ENCODE measurements around the gene AIFM3. TPM values are rescaled to one million over a fixed set of nuclear protein-coding genes. Genes with fewer than 3 reads are reported as not detected.

Gene AIFM3
- total RNA-seq, 8 experiments from 2014 or later: 0.21 to 1.9 (median 0.72) TPM

GRCh38 chr22:21015466-21016006 is 48.5 kb downstream of the AIFM3 start:
- Histone ChIP-seq H3K4me3 (peak overlapping the region in 2 of 5 donors; percentile 42 to 51), H3K27ac (peak overlapping the region; percentile 81 to 91), H3K4me1 (replicated peaks in 1 of 2) (peaks cover 33 to 42% of the 10 kb centered on the region in 2 donors)
- WGBS, 10 experiments: no CpG with 5 or more reads among the region's 10 CpGs
- in situ Hi-C loops (cut with MboI; ENCODE audit: low pct_unique_long_range_greater_than_20kb in 2 of 9, low sequenced_read_pairs in 9 of 9, unreplicated experiment in 9 of 9): loop anchor here in 2 of 9 experiments (25.0 kb wide), 2 partner anchors 97 to 103 kb away; partner anchors contain the start of gene CRKL (in 1 of the 2)
- ATAC-seq (replicated peaks in 6 of 8): no peak

GRCh38 chr22:21016644-21017420 is 49.8 kb downstream of the AIFM3 start:
- 80 to 100% (median 99%) methylated on average over 1 to 8 of the region's 13 CpGs; no CpG with 5 or more reads in 2 of the 10 experiments for WGBS, 10 experiments
- Histone ChIP-seq H3K4me1 (replicated peaks in 1 of 2) (peaks cover 33 to 40% of the 10 kb centered on the region in 2 donors), H3K27ac (peak overlapping the region; percentile 81 to 91), H3K4me3 (no peak overlapping the region)
- in situ Hi-C loops (cut with MboI; ENCODE audit: low pct_unique_long_range_greater_than_20kb in 2 of 9, low sequenced_read_pairs in 9 of 9, unreplicated experiment in 9 of 9): loop anchor here in 2 of 9 experiments (25.0 kb wide), 2 partner anchors 95 to 105 kb away; partner anchors contain the start of gene CRKL (in 1 of the 2)
- no peak for ATAC-seq (replicated peaks in 6 of 8)

- in situ Hi-C loops (cut with MboI; ENCODE audit: low pct_unique_long_range_greater_than_20kb in 2 of 9, low sequenced_read_pairs in 9 of 9, unreplicated experiment in 9 of 9): loop anchor here in 2 of 9 experiments (25.0 kb wide), 2 partner anchors 94 to 106 kb away; partner anchors contain the start of gene CRKL (in 1 of the 2)
- H3K4me1 ChIP-seq (replicated peaks in 1 of 2): peaks cover 27 to 34% of the 10 kb centered on the region in 2 donors
- H3K4me3 ChIP-seq: no peak overlapping the region
- no peak for ATAC-seq (replicated peaks in 6 of 8)
- H3K27ac ChIP-seq: no peak overlapping the region
- WGBS, 10 experiments: 80 to 100% (median 100%) methylated on average over 1 to 3 of the region's 4 CpGs; no CpG with 5 or more reads in 5 of the 10 experiments
Observed at GRCh38 chr22:21018314-21018713, 51.3 kb downstream of the AIFM3 start.

DNA sequence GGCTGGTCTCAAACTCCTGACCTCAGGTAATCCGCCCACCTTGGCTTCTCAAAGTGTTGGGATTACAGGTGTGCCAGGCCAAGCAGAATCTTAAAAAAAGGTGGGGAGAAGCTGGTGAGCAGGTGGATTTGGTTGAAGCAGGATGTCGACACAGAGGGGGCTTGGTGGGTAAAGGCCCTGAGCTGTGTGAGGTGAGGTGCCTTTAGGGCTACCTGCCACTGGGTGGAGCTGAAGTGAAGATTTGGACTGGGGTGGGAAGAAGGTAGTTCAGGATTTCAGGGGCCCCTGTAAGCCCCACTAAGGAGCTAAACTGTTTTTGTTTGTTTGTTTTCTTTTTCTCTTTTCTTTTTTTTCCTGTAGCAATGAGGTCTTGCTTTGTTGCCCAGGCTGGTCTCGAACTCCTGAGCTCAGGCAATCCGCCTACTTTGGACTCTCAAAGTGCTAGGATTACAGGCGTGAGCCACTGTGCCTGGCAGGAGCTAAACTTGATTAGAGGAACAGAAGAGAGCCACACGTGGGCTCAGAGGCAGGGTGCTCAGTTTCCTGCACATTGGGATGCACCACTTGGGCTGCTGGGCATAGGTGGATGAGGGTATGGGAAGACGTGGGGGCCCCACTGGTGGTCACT is 53.9 kb downstream of the AIFM3 start:
- Histone ChIP-seq H3K27ac (peak overlapping the region in 1 of 2 donors; percentile 59), H3K4me3 (no peak overlapping the region), H3K4me1 (replicated peaks in 1 of 2) (peaks cover 10 to 15% of the 10 kb centered on the region in 2 donors)
- peak in 5 of 8 experiments; percentile 23 to 70 (median 38) for ATAC-seq (replicated peaks in 6 of 8)
- 29 to 81% (median 65%) methylated on average over 1 to 6 of the region's 7 CpGs; no CpG with 5 or more reads in 2 of the 10 experiments for WGBS, 10 experiments
- in situ Hi-C loops (cut with MboI; ENCODE audit: low pct_unique_long_range_greater_than_20kb in 2 of 9, low sequenced_read_pairs in 9 of 9, unreplicated experiment in 9 of 9): loop anchor here in 3 of 9 experiments (10.0 to 25.0 kb wide), 3 partner anchors 64 to 109 kb away; partner anchors contain the start of gene CRKL (in 1 of the 3)

- Histone ChIP-seq H3K27ac (peak overlapping the region in 1 of 2 donors; percentile 31), H3K4me3 (no peak overlapping the region), H3K4me1 (replicated peaks in 1 of 2) (no peaks in the 10 kb centered on the region)
- 91% methylated on average over 6 of the region's 10 CpGs; no CpG with 5 or more reads in 9 of the 10 experiments for WGBS, 10 experiments
- ATAC-seq (replicated peaks in 6 of 8): no peak
- in situ Hi-C loops (cut with MboI; ENCODE audit: low pct_unique_long_range_greater_than_20kb in 2 of 9, low sequenced_read_pairs in 9 of 9, unreplicated experiment in 9 of 9): loop anchor here in 3 of 9 experiments (10.0 to 25.0 kb wide), 3 partner anchors 62 to 110 kb away; partner anchors contain the start of gene CRKL (in 1 of the 3)
Observed at GRCh38 chr22:21022507-21022906, 55.5 kb downstream of the AIFM3 start.

DNA sequence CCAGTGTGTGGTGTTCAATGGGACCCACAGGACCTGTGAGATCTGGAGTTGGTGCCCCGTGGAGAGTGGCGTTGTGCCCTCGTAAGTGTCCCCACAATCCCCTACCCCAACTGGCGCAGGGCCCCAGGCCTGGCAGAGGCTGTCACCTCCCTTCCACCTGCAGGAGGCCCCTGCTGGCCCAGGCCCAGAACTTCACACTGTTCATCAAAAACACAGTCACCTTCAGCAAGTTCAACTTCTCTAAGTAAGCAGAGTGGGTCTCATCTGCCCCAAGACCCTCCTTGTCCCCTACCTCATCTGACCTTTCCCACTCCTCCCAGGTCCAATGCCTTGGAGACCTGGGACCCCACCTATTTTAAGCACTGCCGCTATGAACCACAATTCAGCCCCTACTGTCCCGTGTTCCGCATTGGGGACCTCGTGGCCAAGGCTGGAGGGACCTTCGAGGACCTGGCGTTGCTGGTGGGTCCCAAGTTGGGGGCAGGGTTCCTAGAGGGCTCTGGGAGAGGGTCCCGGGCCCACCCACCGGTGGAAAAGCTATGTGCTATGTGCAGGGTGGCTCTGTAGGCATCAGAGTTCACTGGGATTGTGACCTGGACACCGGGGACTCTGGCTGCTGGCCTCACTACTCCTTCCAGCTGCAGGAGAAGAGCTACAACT is 56.0 kb downstream of the AIFM3 start:
- ATAC-seq (replicated peaks in 6 of 8): no peak
- in situ Hi-C loops (cut with MboI; ENCODE audit: low pct_unique_long_range_greater_than_20kb in 2 of 9, low sequenced_read_pairs in 9 of 9, unreplicated experiment in 9 of 9): loop anchor here in 3 of 9 experiments (10.0 to 25.0 kb wide), 3 partner anchors 62 to 111 kb away; partner anchors contain the start of gene CRKL (in 1 of the 3)
- Histone ChIP-seq H3K27ac (peak overlapping the region in 1 of 2 donors; percentile 31), H3K4me3 (no peak overlapping the region), H3K4me1 (replicated peaks in 1 of 2) (no peaks in the 10 kb centered on the region)
- 60 to 89% (median 80%) methylated on average over 1 to 5 of the region's 13 CpGs; no CpG with 5 or more reads in 5 of the 10 experiments for WGBS, 10 experiments

DNA sequence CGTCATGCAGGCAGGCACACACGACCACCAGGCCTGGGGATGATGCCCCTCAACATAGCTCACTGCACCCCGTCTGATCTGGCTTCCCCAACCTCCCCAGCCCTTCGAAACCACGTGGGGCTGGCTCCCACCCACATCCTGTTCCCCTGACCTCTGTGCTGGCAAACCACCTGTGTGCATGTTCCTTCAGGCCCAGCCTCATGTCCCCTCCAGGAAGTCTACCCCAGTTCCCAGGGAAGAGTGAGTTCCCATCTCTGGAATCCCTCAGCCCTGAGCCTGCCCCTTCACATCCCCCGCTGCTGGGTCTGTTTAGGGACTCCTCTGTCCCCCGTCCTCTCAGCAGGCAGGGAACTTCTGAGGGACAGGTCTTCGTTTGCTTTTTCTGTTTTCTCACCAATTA is 58.2 kb downstream of the AIFM3 start:
- in situ Hi-C loops (cut with MboI; ENCODE audit: low pct_unique_long_range_greater_than_20kb in 2 of 9, low sequenced_read_pairs in 9 of 9, unreplicated experiment in 9 of 9): loop anchor here in 1 of 9 experiments (10.0 kb wide), 1 partner anchor 60 kb away; no protein-coding TSS in a partner anchor
- WGBS, 10 experiments: 20 to 93% (median 53%) methylated on average over 1 to 4 of the region's 8 CpGs; no CpG with 5 or more reads in 5 of the 10 experiments
- Histone ChIP-seq H3K27ac (peak overlapping the region in 1 of 2 donors; percentile 51), H3K4me3 (no peak overlapping the region), H3K4me1 (replicated peaks in 1 of 2) (peaks cover 4 to 8% of the 10 kb centered on the region in 2 donors)
- ATAC-seq (replicated peaks in 6 of 8): no peak

DNA sequence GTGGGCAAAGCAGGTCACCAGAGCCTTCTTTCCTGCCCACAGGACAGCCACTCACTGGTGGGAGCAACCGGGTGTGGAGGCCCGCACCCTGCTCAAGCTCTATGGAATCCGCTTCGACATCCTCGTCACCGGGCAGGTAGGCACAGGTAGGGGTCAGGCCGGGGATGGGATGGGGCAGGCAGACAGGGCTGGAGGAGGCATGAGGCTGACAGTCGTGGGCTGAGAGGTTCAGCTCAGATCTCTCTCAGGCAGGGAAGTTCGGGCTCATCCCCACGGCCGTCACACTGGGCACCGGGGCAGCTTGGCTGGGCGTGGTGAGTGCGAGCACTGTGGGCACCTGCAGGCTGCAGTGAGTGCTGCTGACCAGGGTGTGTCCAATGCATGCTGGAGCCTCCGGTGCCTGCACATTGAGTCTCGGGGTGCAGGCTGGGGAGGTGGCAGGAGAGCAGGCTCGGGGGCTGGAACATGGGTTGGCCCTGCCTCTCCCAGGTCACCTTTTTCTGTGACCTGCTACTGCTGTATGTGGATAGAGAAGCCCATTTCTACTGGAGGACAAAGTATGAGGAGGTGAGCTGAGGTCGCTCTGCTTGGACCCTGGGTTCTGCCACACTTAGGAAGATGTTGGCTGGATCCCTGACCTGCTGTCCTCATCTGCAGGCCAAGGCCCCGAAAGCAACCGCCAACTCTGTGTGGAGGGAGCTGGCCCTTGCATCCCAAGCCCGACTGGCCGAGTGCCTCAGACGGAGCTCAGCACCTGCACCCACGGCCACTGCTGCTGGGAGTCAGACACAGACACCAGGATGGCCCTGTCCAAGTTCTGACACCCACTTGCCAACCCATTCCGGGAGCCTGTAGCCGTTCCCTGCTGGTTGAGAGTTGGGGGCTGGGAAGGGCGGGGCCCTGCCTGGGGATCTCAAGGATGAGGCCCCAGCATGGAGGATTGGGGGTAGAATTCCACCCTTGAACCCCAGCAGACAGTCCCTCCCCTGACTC is 59.0 kb downstream of the AIFM3 start:
- peaks cover 4 to 8% of the 10 kb centered on the region in 2 donors for H3K4me1 ChIP-seq (replicated peaks in 1 of 2)
- in situ Hi-C loops (cut with MboI; ENCODE audit: low pct_unique_long_range_greater_than_20kb in 2 of 9, low sequenced_read_pairs in 9 of 9, unreplicated experiment in 9 of 9): loop anchor here in 1 of 9 experiments (10.0 kb wide), 1 partner anchor 59 kb away; no protein-coding TSS in a partner anchor
- 70 to 100% (median 87%) methylated on average over 2 to 8 of the region's 27 CpGs; no CpG with 5 or more reads in 4 of the 10 experiments for WGBS, 10 experiments
- no peak overlapping the region for H3K4me3 ChIP-seq
- ATAC-seq (replicated peaks in 6 of 8): peak in 1 of 8 experiments; percentile 4
- H3K27ac ChIP-seq: no peak overlapping the region

DNA sequence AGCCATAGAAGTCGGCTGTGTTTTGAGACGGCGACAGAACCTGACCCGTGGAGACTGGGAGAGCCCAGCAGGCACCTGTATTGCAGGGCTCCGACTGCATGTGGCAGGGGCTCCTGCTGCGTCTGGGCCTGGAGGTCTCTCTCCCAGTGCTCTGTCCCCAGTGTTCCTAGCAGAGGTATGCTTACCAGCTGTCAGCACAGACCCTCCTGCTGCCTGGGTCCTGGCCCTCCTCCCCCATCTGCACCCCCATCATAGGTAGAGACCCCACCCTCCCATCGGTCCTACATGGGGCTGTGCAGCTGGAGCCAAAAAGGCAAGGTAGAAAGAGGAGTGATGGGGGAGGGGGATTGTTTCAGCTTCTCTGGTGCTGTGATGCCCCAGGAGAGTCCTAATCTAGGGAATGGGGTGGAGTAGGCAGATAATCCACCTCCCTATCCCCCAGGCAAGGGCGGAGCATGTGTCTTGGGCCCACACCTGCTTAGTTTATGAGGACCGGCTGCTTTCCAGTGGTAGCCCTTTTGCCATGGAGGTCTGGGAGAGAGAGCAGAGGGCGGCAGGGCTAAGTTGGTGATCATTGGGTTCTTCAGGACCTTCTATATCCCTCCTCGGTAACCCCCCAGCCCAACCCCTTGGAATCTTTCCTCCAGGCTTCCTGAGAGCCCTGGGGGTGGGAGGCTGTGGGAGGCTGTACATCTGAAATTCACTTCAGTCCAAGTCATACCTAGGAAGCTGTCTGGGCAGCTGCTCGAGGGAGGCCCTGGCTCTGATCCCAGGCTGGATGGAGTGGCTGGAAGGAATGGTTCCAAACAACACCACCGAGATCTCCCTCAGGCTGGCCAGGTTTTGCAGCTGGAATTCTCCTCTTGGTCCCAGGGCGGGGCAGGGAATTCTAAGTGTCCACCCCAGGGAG is 60.0 kb downstream of the AIFM3 start:
- Histone ChIP-seq H3K27ac (no peak overlapping the region), H3K4me3 (no peak overlapping the region), H3K4me1 (replicated peaks in 1 of 2) (peaks cover 13 to 16% of the 10 kb centered on the region in 2 donors)
- in situ Hi-C loops (cut with MboI; ENCODE audit: low pct_unique_long_range_greater_than_20kb in 2 of 9, low sequenced_read_pairs in 9 of 9, unreplicated experiment in 9 of 9): loop anchor here in 1 of 9 experiments (10.0 kb wide), 1 partner anchor 58 kb away; no protein-coding TSS in a partner anchor
- peak in 3 of 8 experiments; percentile 38 to 78 (median 62) for ATAC-seq (replicated peaks in 6 of 8)
- WGBS, 10 experiments: 100% methylated on average over 1 to 2 of the region's 14 CpGs; no CpG with 5 or more reads in 8 of the 10 experiments

Measured in motor neuron (in vitro differentiated cells).